HG03196 (cell line): ENCODE results near the gene BMP6.
"Not testable (repeated sequence)": the region's sequence is repeated elsewhere in the genome, so short reads cannot be mapped to it uniquely, and the experiment has no call there.

Source experiments
- ATAC-seq: cut with Tn5 transposase; IDR thresholded peaks from one replicate; pipeline ENCODE4 v1.9.1; 2021; ENCODE audit not compliant: unreplicated experiment

BMP6 gene

DNA sequence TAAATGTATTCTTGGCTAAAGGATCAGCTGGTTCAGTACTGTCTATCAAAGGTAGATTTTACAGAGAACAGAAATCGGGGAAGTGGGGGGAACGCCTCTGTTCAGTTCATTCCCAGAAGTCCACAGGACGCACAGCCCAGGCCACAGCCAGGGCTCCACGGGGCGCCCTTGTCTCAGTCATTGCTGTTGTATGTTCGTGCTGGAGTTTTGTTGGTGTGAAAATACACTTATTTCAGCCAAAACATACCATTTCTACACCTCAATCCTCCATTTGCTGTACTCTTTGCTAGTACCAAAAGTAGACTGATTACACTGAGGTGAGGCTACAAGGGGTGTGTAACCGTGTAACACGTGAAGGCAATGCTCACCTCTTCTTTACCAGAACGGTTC is 154.8 kb downstream of the BMP6 start:
- no peak for ATAC-seq

DNA sequence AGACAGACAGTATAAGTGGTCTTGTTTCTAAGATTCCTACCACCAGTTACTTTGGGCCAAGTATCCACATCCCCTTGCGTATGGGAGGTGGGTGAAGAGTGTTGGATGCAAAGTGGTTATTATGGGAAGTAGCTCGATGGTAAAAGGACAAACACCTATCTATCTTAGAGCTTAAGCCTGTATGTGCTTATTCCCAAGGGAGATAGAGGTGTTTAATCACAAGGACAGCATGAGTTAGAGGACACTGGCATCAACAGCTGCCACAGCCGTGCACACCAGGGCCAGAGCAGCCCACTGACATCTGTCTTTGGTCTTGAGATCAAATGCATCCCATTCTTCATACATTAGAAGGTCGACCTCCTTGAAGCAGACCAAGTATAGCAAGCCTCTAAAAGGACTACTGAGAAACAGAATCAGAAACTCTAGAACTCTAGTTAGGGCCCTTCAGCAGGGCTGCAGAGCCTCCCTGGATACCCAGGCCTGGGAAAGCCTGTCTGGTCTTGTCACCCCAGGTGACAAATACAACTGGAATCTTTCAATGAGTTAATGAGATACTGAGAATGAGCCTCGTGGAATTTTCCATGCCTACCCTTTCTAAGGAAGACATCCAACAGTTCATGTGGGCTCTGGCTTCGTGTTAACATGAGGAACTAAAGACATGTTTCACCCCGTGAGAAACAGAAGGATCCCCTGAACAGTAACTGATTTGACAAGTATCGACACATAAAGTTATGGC is 156.0 kb downstream of the BMP6 start:
- no peak for ATAC-seq

DNA sequence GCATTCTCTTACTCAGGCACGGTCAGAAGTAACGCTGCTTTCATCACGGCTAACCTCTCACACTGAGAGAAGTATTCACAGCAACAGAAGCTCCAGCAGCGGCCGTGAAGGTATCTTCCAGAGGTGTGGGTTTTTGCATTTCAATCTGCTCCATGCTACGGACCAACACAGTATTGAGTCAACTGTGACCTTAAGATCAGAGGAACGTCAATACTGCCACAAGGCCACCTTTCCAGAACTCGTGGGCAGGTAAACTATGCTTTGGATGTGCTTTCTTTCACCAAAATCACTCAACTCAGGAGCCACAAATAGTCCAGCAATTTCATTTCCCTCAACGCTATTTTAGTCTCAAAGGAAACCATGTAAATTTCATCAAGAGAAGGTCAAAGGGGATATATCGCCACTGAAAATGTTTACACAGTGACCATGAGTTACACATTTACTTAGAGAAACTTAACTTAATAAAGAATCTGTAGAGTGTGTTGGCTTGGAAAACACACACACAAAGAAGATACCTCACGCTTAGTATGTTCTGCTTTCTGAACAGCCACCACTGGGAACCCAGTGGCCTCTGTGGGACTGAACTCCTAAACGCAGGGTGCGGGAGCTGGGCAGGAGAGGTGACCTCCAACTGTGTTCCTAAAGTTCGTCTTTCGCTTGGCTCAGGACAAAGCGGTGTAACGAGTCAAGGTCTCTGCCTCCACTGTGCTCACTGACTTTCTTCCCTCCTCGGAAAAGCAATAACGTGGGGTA is 156.8 kb downstream of the BMP6 start:
- no peak for ATAC-seq

DNA sequence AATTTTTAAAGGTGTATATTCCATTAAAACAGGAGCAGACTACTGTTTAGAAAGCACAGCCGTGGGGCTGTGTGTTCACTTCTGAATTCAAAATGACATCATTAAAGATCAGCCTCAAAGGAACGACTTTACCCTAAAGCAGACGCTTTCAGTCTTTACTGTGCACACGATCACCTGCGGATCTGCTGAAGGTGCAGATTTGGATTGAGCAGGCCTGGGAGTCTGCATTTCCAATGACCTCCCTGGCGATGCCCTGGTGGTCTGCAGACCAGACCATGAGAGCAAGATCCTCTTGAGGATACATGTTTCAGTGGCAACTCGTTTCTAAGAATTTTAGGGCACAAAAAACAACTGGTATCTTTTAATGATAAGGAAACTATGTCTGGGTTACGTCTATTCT is 157.5 kb downstream of the BMP6 start:
- ATAC-seq, result no peak

DNA sequence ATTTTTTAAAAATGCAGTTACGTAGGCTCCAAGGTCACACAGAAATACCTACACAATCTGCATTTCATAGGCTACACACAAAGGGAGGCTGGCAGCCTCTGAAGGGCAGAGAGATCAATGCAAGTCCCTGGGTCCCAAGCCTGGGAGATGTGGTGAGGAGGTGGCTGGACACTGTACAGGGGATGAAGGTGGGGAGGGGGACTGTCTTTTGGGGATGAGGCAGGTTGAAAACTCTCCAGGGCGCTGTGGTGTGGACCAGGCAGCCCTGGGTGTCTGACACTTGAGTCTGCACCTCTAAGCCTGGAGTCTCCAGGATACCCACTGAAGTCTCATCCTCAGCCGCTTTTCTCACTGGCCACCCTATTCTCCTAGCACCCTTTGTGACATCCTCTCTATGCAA is 160.2 kb downstream of the BMP6 start:
- ATAC-seq, result no peak

DNA sequence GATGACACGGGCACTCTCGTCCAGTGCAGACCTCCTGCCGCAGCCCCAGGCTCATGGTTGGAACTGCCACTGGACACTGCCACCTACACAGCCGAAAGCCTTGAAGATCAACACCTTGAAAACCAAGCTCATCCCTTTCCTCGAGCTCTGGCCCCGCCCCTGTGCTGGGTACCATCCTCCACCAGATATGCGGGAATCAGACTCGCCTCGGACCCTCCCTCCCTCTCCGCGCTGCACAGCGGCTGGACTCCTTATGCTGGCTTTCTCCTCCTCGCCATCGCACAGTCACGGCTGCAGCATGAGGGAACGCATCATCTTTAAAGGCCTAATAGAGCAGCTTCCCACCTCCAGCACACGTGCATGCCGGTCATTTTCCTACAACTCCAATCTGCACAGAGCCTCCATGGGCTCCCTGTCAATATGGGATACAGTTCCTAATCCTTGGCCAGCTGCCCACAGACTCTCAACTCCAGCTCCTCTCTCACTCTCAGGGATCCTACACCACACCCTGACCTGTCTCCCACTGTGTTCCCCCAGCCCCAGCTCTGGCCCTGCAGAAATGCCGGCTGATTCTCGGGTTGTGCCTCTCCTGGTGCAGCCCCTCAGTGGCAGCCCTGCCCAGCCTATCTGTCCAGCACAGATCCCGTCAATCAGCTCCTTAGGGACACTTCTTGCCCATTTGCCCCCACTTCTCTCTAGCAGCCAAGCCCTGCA is 161.5 kb downstream of the BMP6 start:
- ATAC-seq, result no peak

DNA sequence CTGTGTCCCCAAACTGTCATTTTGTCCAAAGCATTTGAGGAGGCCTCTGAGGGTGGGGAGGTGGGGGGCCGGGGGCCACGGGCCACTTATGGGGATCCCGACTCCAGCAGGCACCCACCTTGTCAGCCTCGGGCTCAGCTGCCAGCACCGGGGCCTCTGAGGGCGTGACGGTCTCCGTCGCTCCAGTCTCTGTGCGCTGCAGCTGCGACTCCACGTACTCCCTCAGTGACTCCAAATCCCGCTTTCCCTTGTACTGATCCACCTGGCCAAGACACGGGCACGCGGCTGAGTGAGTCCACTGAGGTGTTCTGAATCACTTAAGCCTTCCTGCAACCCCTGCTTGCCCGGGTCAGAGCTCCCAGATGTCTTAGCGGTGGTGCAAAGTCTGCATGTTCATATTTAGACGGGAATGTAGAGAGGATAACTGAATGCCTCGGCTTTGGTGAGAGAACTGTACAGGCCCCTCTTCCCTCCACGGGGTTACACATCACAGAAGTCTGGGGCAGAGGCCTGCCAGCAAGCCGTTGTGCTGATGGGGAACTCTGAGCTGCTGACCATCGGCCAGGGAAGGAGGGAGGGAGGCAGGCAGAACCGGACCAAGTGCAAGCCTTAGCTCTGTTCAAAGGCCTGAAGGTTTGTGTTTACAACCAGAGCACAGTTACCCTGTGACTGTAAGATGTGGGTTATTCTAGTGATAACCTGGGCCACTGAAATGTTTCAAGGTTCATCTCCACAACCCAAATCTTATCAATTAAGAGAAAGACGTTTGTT is 162.9 kb downstream of the BMP6 start:
- ATAC-seq, result no peak

DNA sequence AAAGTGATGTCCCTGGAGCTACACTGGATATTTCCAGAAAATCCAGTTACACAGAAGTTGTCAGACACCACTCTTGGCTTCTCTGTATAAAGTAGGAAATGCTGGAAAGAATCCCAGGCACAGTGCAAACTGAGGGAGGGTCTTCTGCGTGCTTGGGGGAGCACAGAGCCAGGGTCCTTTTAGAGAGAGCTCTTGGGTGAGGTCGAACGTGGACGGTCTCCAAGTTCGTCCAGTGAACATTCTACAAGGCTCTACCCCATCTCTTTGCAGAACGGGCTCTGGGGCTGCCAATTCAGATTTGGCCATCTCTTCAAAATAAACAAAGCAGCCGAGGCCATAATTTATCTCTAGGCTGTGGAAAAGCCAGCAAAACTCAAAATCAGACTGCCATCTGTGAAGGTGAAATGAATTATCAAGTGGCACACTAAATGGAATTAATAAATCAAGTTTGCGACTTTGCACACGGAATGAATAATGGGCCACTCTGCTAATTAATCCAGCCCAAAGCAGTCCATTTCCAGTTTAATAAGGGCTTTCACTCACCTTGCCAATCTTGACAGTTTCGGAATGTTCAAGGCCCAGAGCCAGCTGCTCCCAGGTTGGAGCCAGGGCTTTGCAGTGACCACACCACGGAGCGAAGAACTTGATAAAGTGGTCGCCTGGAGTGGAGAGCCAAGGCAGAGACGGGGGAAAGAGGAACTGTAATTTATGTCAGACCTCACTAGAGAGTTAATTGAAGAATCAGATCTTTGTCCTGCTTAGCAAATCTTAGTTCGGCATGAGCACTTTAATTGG is 165.4 kb downstream of the BMP6 start:
- no peak for ATAC-seq

DNA sequence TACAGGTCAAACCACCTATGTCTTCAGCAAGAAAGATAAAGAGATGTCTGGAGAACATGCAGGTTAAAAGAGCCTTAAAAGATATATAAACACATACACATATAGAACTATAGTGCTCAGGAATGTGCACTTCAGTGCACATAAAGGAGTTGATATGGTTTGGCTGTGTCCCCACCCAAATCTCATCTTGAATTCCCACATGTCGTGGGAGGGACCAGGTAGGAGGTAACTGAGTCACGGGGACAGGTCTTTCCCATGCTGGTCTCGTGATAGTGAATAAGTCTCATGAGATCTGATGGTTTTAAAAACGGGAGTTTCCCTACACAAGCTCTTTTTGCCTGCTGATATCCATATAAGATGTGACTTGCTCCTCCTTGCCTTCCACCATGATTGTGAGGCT is 166.5 kb downstream of the BMP6 start:
- ATAC-seq, result not testable (repeated sequence)

DNA sequence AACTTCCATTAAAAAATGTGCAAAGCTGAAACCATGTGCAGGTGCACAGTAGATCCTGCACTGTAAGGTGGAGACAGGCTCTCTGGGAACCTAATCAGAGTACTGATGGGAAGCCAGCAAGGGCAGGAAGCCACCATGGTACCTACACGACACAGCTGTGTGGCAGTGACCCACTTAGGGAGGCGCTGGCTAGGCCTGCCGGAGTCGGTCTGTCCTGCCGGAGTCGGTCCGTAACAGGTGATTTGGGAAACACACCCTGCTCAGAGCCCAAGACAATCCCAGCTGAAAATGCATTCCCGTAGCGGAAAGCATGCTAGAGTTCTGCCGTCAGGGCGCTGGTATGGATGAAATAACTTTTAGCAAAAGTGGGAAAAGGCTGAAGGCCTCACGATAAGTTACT is 167.4 kb downstream of the BMP6 start:
- no peak for ATAC-seq

DNA sequence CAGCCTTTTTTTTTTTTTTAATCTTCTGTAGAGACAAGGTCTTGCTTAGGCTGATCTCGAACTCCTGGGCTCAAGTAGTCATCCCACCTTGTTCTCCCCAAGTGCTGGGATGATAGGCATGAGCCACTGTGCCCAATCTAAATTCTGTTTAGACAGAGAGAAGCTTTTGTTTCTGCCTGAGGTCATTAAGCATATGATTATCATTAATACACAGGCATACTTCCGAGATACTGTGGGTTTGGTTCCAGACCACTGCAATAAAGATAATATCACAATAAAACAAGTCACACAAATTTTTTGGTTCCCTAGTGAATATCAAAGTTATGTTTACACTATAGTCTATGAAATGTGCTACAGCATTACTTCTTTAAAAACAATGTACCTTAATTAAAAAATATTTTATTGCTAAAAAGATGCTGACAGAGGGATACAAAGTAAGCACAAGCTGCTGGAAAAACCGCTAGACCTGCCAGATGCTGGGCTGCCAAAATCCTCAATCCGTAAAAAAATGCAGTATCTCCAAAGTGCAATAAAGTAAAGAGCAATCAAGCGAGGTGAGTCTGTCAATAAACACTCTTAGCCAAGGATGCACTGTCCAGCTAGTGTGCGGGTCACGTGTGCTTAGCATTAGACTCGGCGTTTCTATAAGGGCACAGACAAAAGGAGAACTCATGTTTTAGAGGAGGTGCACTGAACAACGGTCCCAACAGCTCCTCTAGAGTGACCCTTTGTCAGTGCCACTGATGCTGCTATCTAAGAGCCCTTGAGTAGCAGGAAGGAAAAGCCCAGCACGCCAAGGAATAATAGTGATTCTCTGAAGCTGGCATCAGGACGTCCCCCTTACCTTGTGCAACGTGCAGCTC is 168.6 kb downstream of the BMP6 start:
- no peak for ATAC-seq

DNA sequence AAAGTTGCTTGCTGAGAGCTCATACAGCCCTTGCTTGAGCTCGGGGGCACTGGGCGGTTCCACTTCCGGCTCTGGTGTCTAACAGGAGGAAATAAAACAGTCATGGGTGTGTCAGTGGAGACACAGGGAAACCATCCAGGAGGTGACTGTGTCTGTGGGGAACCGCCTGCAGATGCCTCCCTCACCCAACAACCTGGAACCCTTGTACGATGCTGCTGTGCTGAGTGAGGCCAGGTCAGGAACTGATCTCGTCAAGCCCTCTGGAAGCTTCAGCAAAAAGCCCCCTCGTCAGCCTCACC is 169.2 kb downstream of the BMP6 start:
- ATAC-seq, result no peak

DNA sequence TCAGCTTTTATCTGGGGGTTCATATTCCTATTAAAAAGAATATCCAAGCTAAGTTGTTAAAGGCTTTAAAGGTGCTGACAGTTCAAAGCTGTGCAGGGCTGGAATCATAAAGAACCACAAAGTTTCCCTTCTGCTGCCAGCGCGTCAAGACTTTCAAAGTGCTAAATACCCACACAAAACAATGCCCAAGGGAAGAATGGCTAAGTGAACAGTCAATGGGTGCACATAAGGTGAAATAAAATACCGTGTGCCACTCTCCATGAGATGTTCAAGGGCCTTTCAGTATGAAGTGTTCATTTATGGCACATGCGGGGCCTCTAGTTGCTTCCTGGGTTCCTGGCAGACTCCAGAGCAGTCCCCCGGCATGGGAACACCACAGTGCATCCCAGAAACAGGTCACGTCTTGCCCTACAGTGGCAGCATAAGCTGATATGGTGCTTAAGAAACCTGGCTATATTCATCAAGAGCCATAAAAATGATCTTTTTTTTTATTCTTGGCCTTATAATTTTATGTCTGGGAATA is 170.6 kb downstream of the BMP6 start:
- no peak for ATAC-seq

DNA sequence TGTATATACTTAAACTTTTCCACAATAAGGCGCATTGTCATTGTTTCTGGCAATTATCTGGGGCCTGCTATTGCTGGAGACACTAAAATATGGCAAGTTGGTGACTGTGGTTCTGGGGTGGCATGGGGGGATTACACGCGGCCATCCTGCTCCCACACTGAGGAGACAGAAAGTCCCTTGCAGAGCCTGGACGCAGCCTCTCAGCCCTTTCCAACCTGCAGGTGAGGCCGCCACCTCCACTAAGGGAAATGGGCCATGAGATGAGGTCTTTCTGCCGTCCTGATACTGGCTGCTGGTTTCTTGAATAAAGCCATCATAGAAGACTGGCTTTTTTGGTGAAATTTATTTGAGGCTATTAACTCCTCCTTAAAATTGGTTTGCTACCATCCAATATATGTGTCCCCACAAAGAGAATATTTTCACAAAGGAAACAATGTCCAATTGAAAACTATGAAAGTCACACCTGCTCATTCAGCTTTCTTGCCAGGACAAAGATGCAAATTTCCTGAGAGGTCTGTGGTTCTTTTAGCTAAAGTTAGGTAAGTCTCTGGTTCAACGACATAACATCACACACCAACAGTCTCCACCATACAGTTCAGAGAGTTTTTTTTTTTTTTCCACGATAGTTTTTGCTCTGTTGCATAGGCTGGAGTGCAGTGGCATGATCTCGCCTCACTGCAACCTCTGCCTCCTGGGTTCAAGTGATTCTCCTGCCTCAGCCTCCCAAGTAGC is 171.7 kb downstream of the BMP6 start:
- ATAC-seq, result peak; percentile 45

DNA sequence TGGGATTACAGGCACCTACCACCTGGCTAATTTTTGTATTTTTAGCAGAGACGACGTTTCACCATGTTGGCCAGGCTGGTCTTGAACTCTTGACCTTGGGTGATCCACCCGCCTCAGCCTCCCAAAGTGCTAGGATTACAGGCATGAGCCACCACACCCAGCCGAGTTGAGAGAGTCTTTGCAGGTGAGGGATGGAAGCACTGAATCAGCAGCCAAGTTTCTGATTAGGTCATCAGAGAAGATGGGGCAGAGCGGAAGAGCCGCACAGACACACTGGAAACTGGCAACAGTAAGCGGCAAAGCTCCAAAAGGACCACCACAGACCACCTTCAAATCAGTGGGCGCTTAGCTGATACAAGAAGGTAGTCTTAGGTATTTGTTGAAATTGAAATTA is 172.3 kb downstream of the BMP6 start:
- ATAC-seq, result not testable (repeated sequence)

DNA sequence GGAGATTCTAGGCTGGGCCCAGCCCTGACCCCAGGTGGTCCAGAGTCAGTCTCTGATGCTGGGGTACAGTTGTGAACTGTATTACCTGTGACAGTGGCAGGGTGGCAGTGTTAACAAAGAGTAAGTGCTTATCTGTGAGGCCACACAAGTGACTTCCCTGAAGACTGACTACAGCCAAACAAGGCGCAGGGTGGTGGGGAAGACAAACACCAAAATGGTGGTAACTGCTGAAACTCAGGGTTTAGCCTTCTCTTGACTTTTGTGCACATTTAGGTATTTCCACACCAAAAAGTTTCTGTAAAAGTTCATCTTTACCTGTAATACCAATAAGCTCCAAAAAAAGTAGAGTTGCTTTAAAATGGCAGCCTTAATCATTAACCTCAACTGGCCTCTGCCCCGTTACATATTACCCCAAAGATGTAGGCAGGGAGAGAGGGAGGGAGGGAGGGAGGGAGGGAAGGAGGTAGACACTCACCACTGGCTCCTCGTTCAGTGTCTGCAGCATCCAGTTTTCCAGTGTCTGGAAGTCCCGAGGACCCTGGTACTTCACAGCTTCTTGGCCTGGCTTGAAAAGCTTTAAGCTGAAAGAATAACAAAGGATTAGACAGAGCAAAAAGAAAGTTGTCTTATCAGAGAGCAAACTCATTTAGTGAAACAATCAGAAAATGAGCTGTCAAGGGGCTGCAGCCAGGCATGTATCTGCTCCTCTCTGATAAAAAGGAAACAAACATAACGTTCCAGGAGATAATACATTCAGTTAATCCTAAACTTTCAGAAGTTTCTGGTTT is 173.4 kb downstream of the BMP6 start:
- peak; percentile 45 for ATAC-seq

DNA sequence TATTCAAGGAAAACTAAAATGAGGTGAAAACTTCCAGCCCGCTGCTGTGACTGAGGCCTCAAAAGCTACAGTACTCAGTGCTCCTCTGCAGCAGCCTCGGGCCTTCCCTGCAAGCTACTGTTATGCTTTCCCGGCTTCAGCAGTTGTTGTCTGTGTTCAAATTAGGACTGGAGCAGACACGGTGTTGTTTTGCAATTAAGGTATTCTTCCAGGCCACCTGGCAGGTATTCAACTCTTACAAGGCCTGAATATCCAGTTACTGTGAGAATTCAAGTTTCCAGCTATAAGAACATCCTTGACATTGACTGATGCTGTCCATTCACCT is 174.0 kb downstream of the BMP6 start:
- no peak for ATAC-seq

DNA sequence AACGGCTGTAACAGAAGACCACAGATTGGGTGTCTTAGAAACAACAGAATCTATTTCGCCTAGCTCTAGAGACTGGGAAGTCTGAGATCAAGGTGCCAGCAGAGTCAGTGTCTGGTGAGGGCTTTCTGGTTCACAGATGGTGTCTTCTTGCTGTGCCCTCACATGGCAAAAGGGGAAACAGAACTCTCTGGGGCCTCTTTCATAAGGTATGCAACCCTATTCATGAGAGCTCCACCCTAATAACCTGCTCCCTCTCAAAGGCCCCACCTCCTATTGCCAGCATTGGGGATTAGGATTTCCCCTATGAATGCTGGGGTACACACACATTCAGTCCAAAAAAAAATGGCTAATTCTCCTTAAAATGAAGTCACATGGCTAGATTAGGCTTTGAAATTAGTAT is 174.7 kb downstream of the BMP6 start:
- ATAC-seq, result no peak
